ENCODE data around the gene TMEM229B.

DNA sequence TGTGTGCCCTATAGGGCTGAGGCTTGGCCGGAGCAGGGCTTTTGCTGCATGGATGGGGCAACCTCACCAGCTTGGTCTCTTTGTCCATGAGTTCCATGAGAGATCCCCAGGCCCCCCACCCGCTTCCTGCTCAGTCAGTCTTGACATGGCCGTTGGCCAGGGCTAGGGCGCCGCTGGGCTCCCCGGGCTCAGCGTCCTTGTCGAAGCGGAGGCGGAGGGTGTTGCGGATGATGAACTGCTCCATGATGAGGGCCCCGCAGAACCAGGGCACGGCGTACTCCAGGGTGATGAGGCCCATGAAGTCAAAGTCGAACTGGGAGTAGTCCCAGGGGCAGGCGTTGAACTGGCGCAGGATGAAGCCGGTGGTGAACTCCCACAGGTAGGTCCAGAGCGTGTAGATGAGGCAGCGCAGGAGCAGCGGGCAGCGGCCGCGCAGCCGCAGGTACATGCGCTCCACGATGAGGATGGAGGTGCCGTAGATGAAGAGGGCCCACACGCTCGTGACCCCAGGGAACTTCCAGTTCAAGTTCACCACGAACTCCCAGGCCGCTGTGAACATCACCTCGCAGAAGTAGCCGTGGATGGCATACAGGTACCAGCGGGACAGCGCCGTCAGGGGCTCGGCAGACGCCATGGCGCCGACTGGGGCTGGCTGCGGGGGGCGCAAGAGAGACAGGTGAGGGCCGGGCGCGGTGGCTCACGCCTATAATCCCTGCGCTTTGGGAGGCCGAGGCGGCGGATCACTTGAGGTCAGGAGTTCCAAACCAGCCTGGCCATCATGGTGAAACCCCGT lies 15.0 kb downstream of the TMEM229B start:
- no peak for TF ChIP-seq CTCF (conservative IDR thresholded peaks at IDR 0.05; ENCODE audit: low read depth, low read length)
- TF ChIP-seq RAD21 (IDR thresholded peaks at IDR 0.05; ENCODE audit: low read length): no peak
